Astrocyte of the hippocampus (primary cell): ENCODE results near the gene COA4.

Experiments used
- DNase-seq: peaks from one replicate; pipeline ENCODE4 v3.0.0; 2011; ENCODE audit warnings: low read depth, low spot score

COA4 gene

DNA sequence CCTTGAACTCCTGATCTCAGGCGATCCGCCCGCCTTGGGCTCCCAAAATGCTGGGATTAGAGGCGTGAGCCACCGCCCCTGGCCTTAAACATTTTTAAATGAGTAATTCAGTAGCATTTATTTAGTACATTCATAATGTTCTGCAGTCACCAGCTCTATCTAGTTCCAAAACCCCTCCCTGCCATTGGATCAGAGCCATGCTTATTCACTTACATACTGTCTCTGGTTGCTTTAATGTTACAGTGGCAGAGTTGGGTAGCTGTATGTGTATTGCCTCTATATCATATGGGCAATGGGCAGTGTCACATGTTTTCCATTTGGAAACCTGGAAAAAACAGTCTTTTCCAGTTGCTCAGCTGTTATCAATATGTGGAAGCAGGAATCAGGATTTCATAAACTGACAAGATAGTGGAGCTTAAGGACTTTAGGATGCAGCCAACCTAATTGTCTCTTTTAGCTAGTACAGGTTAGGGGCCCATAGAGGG is 10.5 kb downstream of the COA4 start:
- DNase-seq = peak; percentile 12

GRCh38 chr11:73862986-73863385 is 13.7 kb downstream of the COA4 start:
- no peak for DNase-seq

DNA sequence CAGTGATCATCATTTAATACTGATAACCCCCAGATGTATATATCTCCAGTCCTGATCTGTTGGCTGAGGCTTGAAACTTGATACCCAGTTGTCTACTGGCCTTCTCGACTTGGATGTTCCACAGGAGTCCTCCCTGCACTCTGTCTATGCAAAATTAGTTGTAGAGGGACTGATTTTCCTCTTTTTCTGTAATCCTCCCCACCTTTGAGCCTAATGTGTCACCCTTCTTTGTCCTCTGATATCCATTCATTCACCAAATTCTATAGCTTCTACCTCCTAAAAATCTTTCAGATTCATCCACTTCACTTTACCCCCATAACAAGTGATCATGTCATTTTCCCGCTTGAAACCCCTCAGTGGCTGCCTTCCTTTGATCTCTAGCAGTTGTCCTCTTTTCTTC is 16.4 kb downstream of the COA4 start:
- no peak for DNase-seq

- peak; percentile 31 for DNase-seq
Measured at GRCh38 chr11:73859671-73860070, 17.0 kb downstream of the COA4 start.

DNA sequence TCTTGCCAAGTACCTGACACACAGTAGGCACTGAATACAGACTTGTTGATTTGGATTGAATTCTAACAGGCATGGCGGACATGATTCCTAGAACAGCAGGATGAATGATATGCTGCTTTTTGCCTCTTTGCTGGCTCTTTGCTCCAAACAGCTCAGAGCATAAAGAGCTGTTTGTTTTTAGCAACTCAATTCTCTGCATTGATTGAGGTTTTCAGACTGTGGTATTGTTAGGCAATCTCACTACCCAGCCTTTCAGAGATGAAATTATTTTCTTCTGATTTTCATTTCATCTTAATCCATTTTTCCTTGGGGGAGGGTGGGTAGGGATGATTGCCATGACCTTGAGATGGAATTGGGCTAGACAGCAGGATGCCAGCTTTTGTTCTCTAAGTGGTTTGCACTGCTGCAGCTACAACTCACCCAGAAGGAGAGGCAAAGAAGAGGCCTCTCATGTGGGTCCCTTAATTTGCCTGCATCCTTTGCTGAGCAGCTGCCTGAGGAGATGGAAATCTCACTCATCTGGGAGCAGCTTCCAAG is 20.5 kb downstream of the COA4 start:
- no peak for DNase-seq

GRCh38 chr11:73854680-73855079 is 22.0 kb downstream of the COA4 start:
- DNase-seq = no peak

GRCh38 chr11:73852049-73852448 is 24.6 kb downstream of the COA4 start:
- no peak for DNase-seq

GRCh38 chr11:73851046-73851764 is 25.4 kb downstream of the COA4 start:
- no peak for DNase-seq

GRCh38 chr11:73839123-73839457 is 37.6 kb downstream of the COA4 start:
- no peak for DNase-seq

GRCh38 chr11:73838443-73839122 is 38.1 kb downstream of the COA4 start:
- DNase-seq = peak; percentile 87

DNA sequence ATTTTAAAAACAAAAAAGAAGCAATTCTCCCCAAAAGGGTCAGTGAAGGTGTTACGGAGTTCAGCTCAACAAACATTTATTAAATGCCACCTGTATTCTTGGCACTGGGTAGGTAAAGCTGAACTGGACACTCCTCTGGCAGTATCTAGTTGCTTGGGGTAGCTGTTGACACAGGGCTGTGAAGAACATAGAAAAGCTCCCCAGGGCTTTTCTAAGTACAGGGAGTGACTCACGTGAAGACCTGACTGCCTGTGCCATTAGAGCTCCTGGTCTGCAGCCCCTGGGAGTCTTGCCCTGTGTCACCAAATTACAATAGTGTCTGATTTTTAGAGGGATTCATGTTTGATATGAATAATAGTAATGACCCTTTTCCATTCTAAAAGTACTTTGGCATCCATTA is 43.6 kb downstream of the COA4 start:
- DNase-seq = no peak

DNA sequence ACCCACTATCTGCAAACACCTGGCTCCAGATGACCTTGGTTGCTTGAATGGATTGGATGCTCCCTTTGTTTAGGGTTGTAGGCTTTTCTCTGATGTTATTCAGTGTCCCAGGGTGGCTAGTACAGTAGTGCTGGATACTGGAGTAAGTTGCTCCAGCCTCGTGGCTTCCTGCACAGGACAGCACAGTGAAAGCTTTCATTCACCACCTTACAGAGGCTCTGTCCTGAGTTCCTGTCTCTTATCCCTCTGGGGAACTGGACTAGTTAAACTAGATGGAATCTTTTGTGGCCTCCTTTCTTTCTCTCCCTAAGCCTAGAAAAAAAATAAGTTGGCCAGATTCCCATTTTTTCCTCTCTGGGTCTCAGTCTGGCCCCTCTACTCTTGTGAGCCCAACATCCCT is 46.4 kb downstream of the COA4 start:
- no peak for DNase-seq
